Measurements from ENCODE around the gene SNX33.

The SNX33 gene, protein sequence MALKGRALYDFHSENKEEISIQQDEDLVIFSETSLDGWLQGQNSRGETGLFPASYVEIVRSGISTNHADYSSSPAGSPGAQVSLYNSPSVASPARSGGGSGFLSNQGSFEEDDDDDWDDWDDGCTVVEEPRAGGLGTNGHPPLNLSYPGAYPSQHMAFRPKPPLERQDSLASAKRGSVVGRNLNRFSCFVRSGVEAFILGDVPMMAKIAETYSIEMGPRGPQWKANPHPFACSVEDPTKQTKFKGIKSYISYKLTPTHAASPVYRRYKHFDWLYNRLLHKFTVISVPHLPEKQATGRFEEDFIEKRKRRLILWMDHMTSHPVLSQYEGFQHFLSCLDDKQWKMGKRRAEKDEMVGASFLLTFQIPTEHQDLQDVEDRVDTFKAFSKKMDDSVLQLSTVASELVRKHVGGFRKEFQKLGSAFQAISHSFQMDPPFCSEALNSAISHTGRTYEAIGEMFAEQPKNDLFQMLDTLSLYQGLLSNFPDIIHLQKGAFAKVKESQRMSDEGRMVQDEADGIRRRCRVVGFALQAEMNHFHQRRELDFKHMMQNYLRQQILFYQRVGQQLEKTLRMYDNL

DNA sequence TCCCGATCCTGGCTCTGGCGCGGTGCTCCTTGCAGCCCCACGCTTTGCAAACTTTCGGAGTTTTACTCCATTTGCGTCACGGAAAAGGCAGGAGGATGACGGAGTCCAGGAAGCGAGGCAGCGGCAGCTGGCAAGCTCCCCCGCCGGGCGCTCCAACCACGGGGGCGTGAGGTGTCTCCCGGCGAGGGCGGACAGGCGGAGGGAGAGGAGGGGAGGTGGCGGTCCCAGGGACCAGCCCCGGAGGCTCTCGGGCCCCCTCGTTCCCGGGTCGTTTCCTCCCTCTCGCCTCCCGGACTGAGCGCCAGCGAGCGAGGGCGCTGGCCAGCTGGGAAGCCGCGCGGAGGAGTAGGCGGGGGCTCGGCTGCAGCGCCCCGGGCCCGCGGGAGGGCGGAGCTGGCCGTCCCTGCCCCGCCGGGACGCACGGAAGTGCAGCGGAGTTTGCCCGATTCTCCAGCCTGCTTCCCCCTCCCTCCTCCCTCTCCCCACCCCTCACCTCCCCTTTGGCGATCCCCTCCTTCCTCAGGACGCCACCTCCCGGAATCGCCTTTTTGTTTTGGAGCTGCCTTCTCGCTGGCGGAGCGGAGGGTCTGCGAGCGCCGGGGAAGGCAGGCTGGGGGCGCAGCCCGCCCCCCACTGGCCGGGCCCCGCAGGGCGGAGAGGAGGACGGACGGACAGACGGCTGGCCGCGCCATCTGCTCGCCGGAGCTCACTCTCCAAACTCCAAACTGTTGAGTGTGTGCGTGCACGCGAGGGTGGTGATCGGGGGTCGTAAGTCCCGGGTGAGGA is at the start of gene SNX33:
Gene SNX33 (plus strand): TSS at position 543 of the 786 bp plus-strand sequence. CDS start 1,191 bp downstream, outside the sequence.
- Histone ChIP-seq H3K4me3 (ENCODE audit: low read depth, low read length) (peak within 1 kb of the TSS; percentile 87), H3K27ac (peak within 1 kb of the TSS; percentile 67), H3K36me3 (peaks cover 10% of the 10 kb centered on the region), H3K27me3 (ENCODE audit: insufficient read depth, low read depth, severe bottlenecking) (no peaks in the 10 kb centered on the region), H3K9me3 (ENCODE audit: severe bottlenecking) (no peaks in the 10 kb centered on the region)
- DNase-seq, result peak; percentile 79
- TF ChIP-seq, protein P1, sequence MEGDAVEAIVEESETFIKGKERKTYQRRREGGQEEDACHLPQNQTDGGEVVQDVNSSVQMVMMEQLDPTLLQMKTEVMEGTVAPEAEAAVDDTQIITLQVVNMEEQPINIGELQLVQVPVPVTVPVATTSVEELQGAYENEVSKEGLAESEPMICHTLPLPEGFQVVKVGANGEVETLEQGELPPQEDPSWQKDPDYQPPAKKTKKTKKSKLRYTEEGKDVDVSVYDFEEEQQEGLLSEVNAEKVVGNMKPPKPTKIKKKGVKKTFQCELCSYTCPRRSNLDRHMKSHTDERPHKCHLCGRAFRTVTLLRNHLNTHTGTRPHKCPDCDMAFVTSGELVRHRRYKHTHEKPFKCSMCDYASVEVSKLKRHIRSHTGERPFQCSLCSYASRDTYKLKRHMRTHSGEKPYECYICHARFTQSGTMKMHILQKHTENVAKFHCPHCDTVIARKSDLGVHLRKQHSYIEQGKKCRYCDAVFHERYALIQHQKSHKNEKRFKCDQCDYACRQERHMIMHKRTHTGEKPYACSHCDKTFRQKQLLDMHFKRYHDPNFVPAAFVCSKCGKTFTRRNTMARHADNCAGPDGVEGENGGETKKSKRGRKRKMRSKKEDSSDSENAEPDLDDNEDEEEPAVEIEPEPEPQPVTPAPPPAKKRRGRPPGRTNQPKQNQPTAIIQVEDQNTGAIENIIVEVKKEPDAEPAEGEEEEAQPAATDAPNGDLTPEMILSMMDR (IDR thresholded peaks at IDR 0.05; ENCODE audit: low read depth, low read length), result peak; percentile 65

DNA sequence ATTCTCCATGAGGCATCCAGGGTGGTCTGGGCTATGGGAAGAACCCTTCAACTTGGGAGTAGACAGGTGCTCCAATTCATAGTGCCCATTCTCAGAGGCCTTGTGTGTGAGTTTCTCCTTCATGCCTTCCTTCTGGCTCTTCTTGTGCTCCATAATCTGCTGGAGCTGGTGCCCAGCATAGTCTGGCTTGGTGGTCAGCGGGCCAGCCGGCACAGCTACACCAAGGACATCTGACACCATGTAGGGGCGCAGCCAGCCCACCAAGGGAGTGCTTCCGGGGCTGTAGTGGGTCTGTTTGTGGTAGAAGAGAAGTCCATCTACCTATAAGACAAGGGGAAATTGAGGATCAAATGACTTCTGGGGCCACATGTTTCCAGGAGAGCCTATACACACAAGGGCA is 49.4 kb upstream of the SNX33 start:
- no peak for DNase-seq
- H3K27me3 ChIP-seq (ENCODE audit: insufficient read depth, low read depth, severe bottlenecking), result no peaks in the 10 kb centered on the region
- no peak overlapping the region for H3K4me3 ChIP-seq (ENCODE audit: low read depth, low read length)
- peaks cover 60% of the 10 kb centered on the region for H3K36me3 ChIP-seq
- TF ChIP-seq, protein P1 (IDR thresholded peaks at IDR 0.05; ENCODE audit: low read depth, low read length), result no peak
- H3K9me3 ChIP-seq (ENCODE audit: severe bottlenecking), result no peaks in the 10 kb centered on the region
- H3K27ac ChIP-seq, result no peak overlapping the region

DNA sequence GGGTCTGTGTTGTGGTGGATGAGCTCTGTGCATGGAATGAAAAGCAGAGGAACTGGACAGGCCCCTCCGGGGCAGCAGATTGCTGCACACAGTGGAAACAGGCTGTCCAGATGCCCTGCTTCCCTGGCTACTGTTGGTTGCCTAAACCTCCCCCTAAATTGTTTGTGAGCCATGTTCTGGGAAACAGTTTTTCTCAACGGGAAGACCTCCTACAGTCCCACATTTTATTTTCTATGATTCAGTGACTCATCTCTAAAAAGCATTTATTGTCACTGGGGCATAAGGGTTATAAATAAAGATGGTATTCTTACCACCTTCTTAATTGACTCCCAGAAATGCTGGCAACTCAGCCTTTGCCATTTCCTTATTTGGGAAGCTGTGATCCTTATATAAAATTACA is 48.3 kb upstream of the SNX33 start:
- TF ChIP-seq, protein P1 (IDR thresholded peaks at IDR 0.05; ENCODE audit: low read depth, low read length), result no peak
- H3K4me3 ChIP-seq (ENCODE audit: low read depth, low read length), result no peak overlapping the region
- H3K9me3 ChIP-seq (ENCODE audit: severe bottlenecking), result no peaks in the 10 kb centered on the region
- peaks cover 58% of the 10 kb centered on the region for H3K36me3 ChIP-seq
- no peak overlapping the region for H3K27ac ChIP-seq
- no peaks in the 10 kb centered on the region for H3K27me3 ChIP-seq (ENCODE audit: insufficient read depth, low read depth, severe bottlenecking)
- no peak for DNase-seq

DNA sequence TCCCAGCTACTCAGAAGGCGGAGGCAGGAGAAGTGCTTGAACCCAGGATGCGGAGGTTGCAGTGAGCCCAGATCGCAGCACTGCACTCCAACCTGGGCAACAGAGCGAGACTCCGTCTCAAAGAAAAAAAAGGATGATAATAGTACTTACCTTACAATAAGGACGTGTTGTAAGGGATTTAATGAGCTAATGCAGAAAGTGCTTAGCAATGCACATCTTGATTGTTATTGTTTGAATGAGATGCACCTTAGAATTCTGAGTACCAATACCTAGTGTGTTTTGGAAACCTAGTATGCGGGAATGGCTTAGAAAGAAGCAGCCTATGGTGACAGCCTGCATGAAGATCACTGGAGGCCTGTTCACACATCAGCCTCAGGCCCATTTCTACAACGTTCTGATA is 41.7 kb upstream of the SNX33 start:
- H3K27me3 ChIP-seq (ENCODE audit: insufficient read depth, low read depth, severe bottlenecking), result no peaks in the 10 kb centered on the region
- H3K9me3 ChIP-seq (ENCODE audit: severe bottlenecking), result no peaks in the 10 kb centered on the region
- no peak for DNase-seq
- TF ChIP-seq, protein P1 (IDR thresholded peaks at IDR 0.05; ENCODE audit: low read depth, low read length), result no peak
- no peak overlapping the region for H3K27ac ChIP-seq
- H3K4me3 ChIP-seq (ENCODE audit: low read depth, low read length), result no peak overlapping the region
- peaks cover 60% of the 10 kb centered on the region for H3K36me3 ChIP-seq

DNA sequence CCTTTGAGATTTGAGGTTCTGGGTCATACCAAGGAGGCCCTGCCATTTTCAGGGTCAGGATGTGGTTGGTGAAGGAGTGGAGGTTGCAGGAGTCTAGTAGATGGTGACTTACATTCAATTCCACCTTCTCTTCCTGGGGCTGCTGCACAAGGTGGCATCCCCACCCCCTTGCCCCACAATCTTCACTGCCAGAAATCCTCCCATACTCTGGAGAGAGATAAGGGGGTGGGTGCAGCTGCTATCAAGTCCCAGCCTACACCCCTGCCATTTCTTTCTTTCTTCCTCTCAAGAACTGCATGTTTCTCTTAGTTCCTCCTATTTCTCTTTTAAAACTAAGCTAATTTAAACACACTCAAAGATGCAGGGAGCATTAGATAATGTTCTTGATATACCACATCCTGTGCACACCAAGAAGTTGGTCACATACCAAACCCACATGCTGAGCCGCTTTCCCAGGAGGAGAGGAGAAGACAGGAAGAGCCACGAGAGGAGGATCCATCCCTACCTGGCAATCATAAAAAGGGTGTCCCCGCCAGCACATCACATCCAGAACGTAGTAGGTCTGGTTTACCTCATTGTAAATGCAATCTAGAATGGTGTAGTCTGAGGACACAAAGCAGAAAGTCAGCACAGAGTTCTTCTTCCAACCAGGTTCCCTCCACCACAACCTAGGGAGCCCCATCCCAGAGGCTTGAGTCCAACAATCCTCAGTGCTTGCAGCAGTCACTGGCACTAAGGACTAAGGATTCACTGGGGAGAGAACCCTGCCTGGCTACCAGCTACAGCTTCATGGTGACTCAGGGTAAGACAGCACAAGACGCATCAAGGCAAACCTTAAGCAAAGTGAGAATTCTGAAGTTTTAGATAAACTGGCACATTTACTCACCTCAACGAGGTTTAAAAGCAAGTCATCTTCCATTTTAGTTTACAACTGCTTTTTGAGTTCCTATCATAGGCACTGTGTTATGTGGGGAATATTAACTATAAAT is 40.7 kb upstream of the SNX33 start:
- peaks cover 60% of the 10 kb centered on the region for H3K36me3 ChIP-seq
- no peak overlapping the region for H3K27ac ChIP-seq
- TF ChIP-seq, protein P1 (IDR thresholded peaks at IDR 0.05; ENCODE audit: low read depth, low read length), result no peak
- no peak overlapping the region for H3K4me3 ChIP-seq (ENCODE audit: low read depth, low read length)
- H3K9me3 ChIP-seq (ENCODE audit: severe bottlenecking), result no peaks in the 10 kb centered on the region
- H3K27me3 ChIP-seq (ENCODE audit: insufficient read depth, low read depth, severe bottlenecking), result no peaks in the 10 kb centered on the region
- DNase-seq, result no peak
